Measurements from ENCODE around the gene ITGA4. TPM values are rescaled to one million over a fixed set of nuclear protein-coding genes. Genes with fewer than 3 reads are reported as not detected.

ITGA4 gene
- total and polyA plus RNA-seq, 4 donors = 0.49 to 23.9 (median 8.8) TPM

DNA sequence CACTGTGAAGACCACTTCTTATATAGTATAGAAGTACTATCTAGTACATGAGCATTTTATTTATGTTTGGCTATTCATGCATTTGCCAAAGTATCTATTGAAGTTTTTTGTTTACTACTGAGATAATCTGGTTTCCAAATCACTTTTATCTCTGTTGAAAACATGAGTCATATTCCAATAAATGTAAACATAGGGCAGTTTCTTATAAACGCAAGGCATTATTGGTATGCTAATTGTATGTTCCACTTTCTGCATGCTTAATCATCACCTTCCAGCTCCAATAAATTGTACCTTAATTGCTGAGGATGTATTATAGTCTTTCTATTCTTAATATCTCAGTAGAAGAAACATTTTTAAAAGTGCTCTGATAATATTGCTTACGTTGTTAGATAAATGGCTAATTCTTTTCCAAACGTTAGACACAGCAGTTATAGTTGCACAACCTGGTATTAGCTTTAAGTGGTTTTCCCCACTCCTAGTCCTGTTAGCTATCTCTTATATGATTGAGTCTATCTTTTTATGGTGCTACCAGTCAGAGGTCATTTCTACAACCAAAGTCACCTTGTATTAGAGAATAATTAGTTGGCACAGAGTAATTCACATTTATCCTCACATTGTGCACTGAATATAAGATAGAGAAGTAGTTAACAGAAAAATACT, 17.2 kb downstream of the ITGA4 start:
- 64 to 71% methylated on average over 3 of the region's 3 CpGs for WGBS, 2 donors
- ATAC-seq (ENCODE audit: low FRiP score) (no peak), DNase-seq (no peak)
- no peak overlapping the region for H3K4me3 ChIP-seq (ENCODE audit: low read length in 2 of 2)
- no peaks in the 10 kb centered on the region for H3K4me1 ChIP-seq (ENCODE audit: control insufficient read depth in 1 of 2, insufficient read depth in 2 of 2, low read length in 2 of 2)
- H3K27me3 ChIP-seq (ENCODE audit: control insufficient read depth in 1 of 2, insufficient read depth in 2 of 2, low read length in 1 of 2) = no peaks in the 10 kb centered on the region
- intact Hi-C loops (cut with DNase I) = no loop called here
- no peak overlapping the region for H3K27ac ChIP-seq (ENCODE audit: low read depth in 1 of 2, low read length in 2 of 2)
- no peaks in the 10 kb centered on the region for H3K36me3 ChIP-seq (ENCODE audit: control insufficient read depth in 1 of 2, insufficient read depth in 2 of 2, low read length in 1 of 2)
- H3K9me3 ChIP-seq (ENCODE audit: control insufficient read depth, low read length) = no peaks in the 10 kb centered on the region

DNA sequence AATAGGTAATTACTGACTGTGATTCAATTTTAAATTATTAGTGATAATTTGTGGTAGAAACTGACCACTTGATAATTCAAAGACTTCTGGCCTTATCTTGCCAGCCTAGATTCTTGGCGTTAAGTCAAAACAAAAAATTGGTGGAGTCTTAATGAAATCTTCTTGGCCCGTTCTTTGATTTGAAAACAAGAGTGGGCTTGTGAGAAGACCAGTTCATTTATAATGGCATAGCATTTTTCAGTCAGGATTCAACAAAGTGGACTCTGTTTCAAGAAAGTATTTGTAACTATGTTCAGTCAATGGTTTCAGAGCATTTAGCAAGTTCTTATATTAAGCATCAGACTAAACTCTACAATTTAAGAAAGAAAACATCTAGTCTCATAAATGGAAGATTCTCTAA, 26.0 kb downstream of the ITGA4 start:
- no peak for DNase-seq
- no peak for ATAC-seq (ENCODE audit: low FRiP score)
- Histone ChIP-seq H3K4me1 (ENCODE audit: control insufficient read depth in 1 of 2, insufficient read depth in 2 of 2, low read length in 2 of 2) (no peaks in the 10 kb centered on the region), H3K4me3 (ENCODE audit: low read length in 2 of 2) (no peak overlapping the region), H3K27me3 (ENCODE audit: control insufficient read depth in 1 of 2, insufficient read depth in 2 of 2, low read length in 1 of 2) (no peaks in the 10 kb centered on the region), H3K9me3 (ENCODE audit: control insufficient read depth, low read length) (no peaks in the 10 kb centered on the region), H3K27ac (ENCODE audit: low read depth in 1 of 2, low read length in 2 of 2) (no peak overlapping the region), H3K36me3 (ENCODE audit: control insufficient read depth in 1 of 2, insufficient read depth in 2 of 2, low read length in 1 of 2) (no peaks in the 10 kb centered on the region)
- intact Hi-C loops (cut with DNase I) = no loop called here
- WGBS, 2 donors = 80 to 84% methylated on average over 2 of the region's 2 CpGs

DNA sequence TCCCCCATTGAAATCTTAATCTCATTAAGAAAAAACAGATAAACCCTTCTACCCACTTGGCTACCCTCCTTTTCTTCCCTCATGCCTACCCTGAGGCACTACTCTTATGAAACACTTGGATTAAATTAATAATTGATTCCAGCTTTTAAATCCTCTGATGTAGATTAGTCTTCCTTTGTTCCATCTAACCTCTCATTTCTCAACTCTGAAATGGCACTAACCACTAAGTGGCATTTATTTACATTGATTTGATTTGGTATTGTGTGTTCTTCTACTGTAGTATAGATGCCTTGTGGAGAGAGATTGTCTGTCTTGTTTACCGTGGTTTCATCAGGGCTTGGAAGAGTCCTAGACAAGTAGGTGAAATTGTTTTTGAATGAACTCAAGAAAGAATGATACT, 26.7 kb downstream of the ITGA4 start:
- intact Hi-C loops (cut with DNase I) = no loop called here
- no peak overlapping the region for H3K27ac ChIP-seq (ENCODE audit: low read depth in 1 of 2, low read length in 2 of 2)
- no peaks in the 10 kb centered on the region for H3K4me1 ChIP-seq (ENCODE audit: control insufficient read depth in 1 of 2, insufficient read depth in 2 of 2, low read length in 2 of 2)
- H3K27me3 ChIP-seq (ENCODE audit: control insufficient read depth in 1 of 2, insufficient read depth in 2 of 2, low read length in 1 of 2) = no peaks in the 10 kb centered on the region
- no peaks in the 10 kb centered on the region for H3K9me3 ChIP-seq (ENCODE audit: control insufficient read depth, low read length)
- no peak for ATAC-seq (ENCODE audit: low FRiP score)
- DNase-seq = no peak
- H3K4me3 ChIP-seq (ENCODE audit: low read length in 2 of 2) = no peak overlapping the region
- 91 to 92% methylated on average over 1 of the region's 1 CpG for WGBS, 2 donors
- no peaks in the 10 kb centered on the region for H3K36me3 ChIP-seq (ENCODE audit: control insufficient read depth in 1 of 2, insufficient read depth in 2 of 2, low read length in 1 of 2)

DNA sequence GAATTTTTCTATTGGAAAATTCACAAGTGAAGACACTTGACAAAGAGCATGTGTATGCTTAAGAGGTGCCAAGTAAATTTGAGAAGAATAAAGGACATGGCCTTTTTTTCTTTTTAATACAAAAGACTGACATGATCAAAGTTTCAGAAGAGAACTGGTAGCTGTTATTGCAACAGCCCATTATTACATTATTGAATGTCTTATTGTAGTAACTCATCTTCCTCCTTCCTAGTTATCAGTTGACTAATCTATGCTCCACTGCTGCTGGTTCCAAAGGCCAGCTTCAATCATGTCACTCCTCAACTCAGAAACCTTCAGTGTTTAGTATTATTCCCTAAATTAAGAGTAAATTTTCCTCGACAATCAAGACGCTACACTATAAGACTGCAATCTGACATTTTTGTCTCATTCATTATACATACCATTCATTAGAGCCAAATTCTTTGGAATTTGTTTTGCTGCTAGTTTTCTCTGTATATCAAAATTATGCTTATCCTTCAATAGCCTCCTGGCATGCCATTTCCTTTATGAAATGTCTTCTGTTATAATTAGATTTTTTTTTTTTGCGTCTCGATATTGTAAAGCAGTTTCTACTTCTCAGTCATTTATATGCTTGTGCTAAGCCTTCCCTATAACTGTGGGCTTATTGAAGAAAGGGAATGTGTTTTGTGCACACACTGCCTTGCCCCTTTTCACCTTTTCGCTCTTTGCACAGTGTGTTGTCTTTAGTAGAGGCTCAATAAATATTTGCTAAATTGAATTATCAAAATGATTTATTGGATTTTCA, 27.9 kb downstream of the ITGA4 start:
- intact Hi-C loops (cut with DNase I) = no loop called here
- Histone ChIP-seq H3K4me3 (ENCODE audit: low read length in 2 of 2) (no peak overlapping the region), H3K27ac (ENCODE audit: low read depth in 1 of 2, low read length in 2 of 2) (no peak overlapping the region), H3K4me1 (ENCODE audit: control insufficient read depth in 1 of 2, insufficient read depth in 2 of 2, low read length in 2 of 2) (no peaks in the 10 kb centered on the region), H3K36me3 (ENCODE audit: control insufficient read depth in 1 of 2, insufficient read depth in 2 of 2, low read length in 1 of 2) (no peaks in the 10 kb centered on the region), H3K9me3 (ENCODE audit: control insufficient read depth, low read length) (no peaks in the 10 kb centered on the region), H3K27me3 (ENCODE audit: control insufficient read depth in 1 of 2, insufficient read depth in 2 of 2, low read length in 1 of 2) (no peaks in the 10 kb centered on the region)
- 68 to 93% methylated on average over 5 of the region's 5 CpGs for WGBS, 2 donors
- no peak for ATAC-seq (ENCODE audit: low FRiP score)
- DNase-seq = no peak

DNA sequence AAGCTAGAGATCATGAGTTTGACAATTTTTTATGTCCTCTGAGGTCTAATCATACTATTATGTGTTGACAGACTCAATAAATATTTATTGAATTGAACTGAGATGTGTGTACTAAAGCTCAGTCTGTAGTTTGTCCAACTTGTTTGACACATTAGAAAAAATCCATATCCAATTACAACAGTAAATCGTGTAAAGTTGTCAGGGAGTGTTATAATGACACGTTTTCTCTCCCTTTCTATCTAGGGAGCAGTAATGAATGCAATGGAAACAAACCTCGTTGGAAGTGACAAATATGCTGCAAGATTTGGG, 28.4 kb downstream of the ITGA4 start:
- intact Hi-C loops (cut with DNase I) = no loop called here
- H3K27me3 ChIP-seq (ENCODE audit: control insufficient read depth in 1 of 2, insufficient read depth in 2 of 2, low read length in 1 of 2) = no peaks in the 10 kb centered on the region
- H3K4me1 ChIP-seq (ENCODE audit: control insufficient read depth in 1 of 2, insufficient read depth in 2 of 2, low read length in 2 of 2) = no peaks in the 10 kb centered on the region
- 49 to 60% methylated on average over 3 of the region's 3 CpGs for WGBS, 2 donors
- H3K9me3 ChIP-seq (ENCODE audit: control insufficient read depth, low read length) = no peaks in the 10 kb centered on the region
- H3K27ac ChIP-seq (ENCODE audit: low read depth in 1 of 2, low read length in 2 of 2) = no peak overlapping the region
- ATAC-seq (ENCODE audit: low FRiP score) (no peak), DNase-seq (no peak)
- no peaks in the 10 kb centered on the region for H3K36me3 ChIP-seq (ENCODE audit: control insufficient read depth in 1 of 2, insufficient read depth in 2 of 2, low read length in 1 of 2)
- H3K4me3 ChIP-seq (ENCODE audit: low read length in 2 of 2) = no peak overlapping the region

DNA sequence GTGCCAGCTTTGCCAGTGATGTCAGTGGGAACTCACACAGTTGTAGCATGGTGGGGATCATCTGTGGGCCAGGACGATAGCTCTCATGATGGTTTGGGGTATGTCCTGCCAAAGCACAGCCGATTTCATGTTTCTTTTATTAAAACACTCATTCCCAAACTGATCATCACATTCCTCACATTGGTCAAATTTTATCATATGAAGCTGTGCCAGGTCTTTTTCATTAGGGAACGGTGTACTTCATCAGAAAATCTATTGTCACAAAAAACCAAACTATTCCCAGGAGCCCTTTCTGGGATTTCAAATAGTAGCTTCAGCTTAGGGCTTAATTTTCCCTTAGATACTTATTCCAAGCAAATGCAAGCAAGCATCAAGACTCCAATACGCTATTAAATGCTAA, 42.0 kb downstream of the ITGA4 start:
- H3K36me3 ChIP-seq (ENCODE audit: control insufficient read depth in 1 of 2, insufficient read depth in 2 of 2, low read length in 1 of 2) = no peaks in the 10 kb centered on the region
- H3K9me3 ChIP-seq (ENCODE audit: control insufficient read depth, low read length) = peaks cover 2% of the 10 kb centered on the region
- no peaks in the 10 kb centered on the region for H3K4me1 ChIP-seq (ENCODE audit: control insufficient read depth in 1 of 2, insufficient read depth in 2 of 2, low read length in 2 of 2)
- ATAC-seq (ENCODE audit: low FRiP score) (no peak), DNase-seq (no peak)
- no peak overlapping the region for H3K4me3 ChIP-seq (ENCODE audit: low read length in 2 of 2)
- 75 to 77% methylated on average over 4 of the region's 4 CpGs for WGBS, 2 donors
- intact Hi-C loops (cut with DNase I) = no loop called here
- H3K27me3 ChIP-seq (ENCODE audit: control insufficient read depth in 1 of 2, insufficient read depth in 2 of 2, low read length in 1 of 2) = no peaks in the 10 kb centered on the region
- no peak overlapping the region for H3K27ac ChIP-seq (ENCODE audit: low read depth in 1 of 2, low read length in 2 of 2)

DNA sequence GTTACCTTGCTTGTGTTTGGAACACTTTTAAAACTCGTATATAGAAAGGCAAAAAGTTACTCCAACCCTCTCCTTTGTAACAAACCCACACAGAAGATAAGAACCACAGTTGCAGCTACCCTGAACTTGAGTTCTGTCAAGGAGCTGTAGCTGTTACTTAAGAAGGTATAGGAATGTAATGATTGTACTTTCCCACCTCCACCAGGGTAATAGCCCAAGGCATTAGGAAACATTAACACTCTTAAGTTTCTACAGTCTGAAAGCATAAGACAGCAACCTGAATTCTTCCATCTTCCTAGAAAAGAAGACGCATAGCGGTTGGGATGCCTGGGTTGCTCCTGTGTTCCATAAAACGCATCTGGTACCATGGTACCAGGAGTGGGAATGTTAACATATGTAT, 43.0 kb downstream of the ITGA4 start:
- no peaks in the 10 kb centered on the region for H3K4me1 ChIP-seq (ENCODE audit: control insufficient read depth in 1 of 2, insufficient read depth in 2 of 2, low read length in 2 of 2)
- no peaks in the 10 kb centered on the region for H3K27me3 ChIP-seq (ENCODE audit: control insufficient read depth in 1 of 2, insufficient read depth in 2 of 2, low read length in 1 of 2)
- DNase-seq = no peak
- H3K9me3 ChIP-seq (ENCODE audit: control insufficient read depth, low read length) = peaks cover 2% of the 10 kb centered on the region
- no peak overlapping the region for H3K4me3 ChIP-seq (ENCODE audit: low read length in 2 of 2)
- intact Hi-C loops (cut with DNase I) = no loop called here
- 90 to 91% methylated on average over 4 of the region's 4 CpGs for WGBS, 2 donors
- H3K36me3 ChIP-seq (ENCODE audit: control insufficient read depth in 1 of 2, insufficient read depth in 2 of 2, low read length in 1 of 2) = no peaks in the 10 kb centered on the region
- ATAC-seq (ENCODE audit: low FRiP score) = no peak
- no peak overlapping the region for H3K27ac ChIP-seq (ENCODE audit: low read depth in 1 of 2, low read length in 2 of 2)

DNA sequence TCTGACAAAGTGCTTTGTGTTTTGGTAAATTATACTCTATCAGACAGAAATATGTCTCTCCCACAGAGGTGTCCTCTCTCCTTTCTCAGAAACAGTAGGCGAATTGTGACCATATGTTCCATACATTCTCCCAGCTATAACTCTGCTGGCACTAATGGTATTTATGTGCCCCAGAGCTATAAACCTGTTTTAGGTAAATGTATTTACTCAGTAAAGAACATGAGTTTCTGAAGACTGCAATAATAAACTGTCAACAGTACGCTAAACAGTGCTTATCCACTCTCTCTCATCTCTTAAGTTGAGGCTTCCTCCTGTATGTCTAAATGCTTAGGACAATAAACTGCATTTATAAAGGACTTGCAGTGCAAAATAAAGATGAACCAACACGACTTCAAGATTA, 58.5 kb downstream of the ITGA4 start:
- H3K4me3 ChIP-seq (ENCODE audit: low read length in 2 of 2) = no peak overlapping the region
- DNase-seq (no peak), ATAC-seq (ENCODE audit: low FRiP score) (no peak)
- no peaks in the 10 kb centered on the region for H3K9me3 ChIP-seq (ENCODE audit: control insufficient read depth, low read length)
- intact Hi-C loops (cut with DNase I) = no loop called here
- no peaks in the 10 kb centered on the region for H3K36me3 ChIP-seq (ENCODE audit: control insufficient read depth in 1 of 2, insufficient read depth in 2 of 2, low read length in 1 of 2)
- H3K27ac ChIP-seq (ENCODE audit: low read depth in 1 of 2, low read length in 2 of 2) = no peak overlapping the region
- 44 to 73% methylated on average over 3 of the region's 3 CpGs for WGBS, 2 donors
- no peaks in the 10 kb centered on the region for H3K27me3 ChIP-seq (ENCODE audit: control insufficient read depth in 1 of 2, insufficient read depth in 2 of 2, low read length in 1 of 2)
- H3K4me1 ChIP-seq (ENCODE audit: control insufficient read depth in 1 of 2, insufficient read depth in 2 of 2, low read length in 2 of 2) = no peaks in the 10 kb centered on the region

DNA sequence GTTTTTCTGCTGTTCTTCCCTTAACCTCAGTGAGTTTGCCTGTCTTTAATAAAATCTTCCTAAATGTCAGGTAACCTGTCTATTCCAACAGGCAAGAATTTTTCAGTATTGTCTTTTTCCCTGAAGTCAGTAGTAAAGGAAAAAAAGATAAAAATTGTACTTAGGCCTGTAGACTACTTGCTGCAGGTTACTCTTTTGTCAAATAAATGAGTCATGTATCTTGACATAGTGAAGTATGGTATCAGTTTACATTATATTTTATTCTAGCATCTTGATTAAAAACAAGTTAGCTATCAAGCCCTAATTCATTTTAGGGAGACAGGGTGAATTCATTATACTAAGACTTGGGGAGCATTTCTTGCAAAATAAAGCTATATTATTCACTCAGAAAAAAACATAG, 59.8 kb downstream of the ITGA4 start:
- no peaks in the 10 kb centered on the region for H3K4me1 ChIP-seq (ENCODE audit: control insufficient read depth in 1 of 2, insufficient read depth in 2 of 2, low read length in 2 of 2)
- intact Hi-C loops (cut with DNase I) = no loop called here
- no peaks in the 10 kb centered on the region for H3K36me3 ChIP-seq (ENCODE audit: control insufficient read depth in 1 of 2, insufficient read depth in 2 of 2, low read length in 1 of 2)
- H3K27me3 ChIP-seq (ENCODE audit: control insufficient read depth in 1 of 2, insufficient read depth in 2 of 2, low read length in 1 of 2) = no peaks in the 10 kb centered on the region
- ATAC-seq (ENCODE audit: low FRiP score) (no peak), DNase-seq (no peak)
- no peak overlapping the region for H3K27ac ChIP-seq (ENCODE audit: low read depth in 1 of 2, low read length in 2 of 2)
- H3K9me3 ChIP-seq (ENCODE audit: control insufficient read depth, low read length) = no peaks in the 10 kb centered on the region
- no peak overlapping the region for H3K4me3 ChIP-seq (ENCODE audit: low read length in 2 of 2)
